GM21367 (cell line): ENCODE data around the gene CFP.
"Not testable (repeated sequence)": the region's sequence is repeated elsewhere in the genome, so short reads cannot be mapped to it uniquely, and the experiment has no call there.

ENCODE experiments used
- ATAC-seq: cut with Tn5 transposase; IDR thresholded peaks from one replicate; pipeline ENCODE4 v1.9.1; 2021; ENCODE audit not compliant: unreplicated experiment

CFP gene

DNA sequence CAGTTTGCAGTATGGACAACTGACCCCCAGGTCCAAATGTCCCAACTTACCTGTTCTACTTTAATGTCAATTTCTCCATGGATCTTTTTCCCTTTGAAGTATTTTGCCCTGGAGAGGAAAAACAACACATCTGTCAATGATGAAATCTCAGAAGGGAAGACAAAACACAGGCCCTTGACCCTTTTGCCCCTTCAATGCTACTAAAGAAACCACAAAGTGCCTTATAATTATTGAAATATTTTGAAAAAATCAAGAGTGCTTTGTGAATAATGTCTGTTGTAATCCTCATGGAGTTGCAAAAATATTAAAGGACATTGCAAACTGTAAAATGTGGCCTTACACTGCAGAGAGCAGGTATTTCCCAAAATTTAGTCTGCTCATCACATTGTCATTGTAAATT is 22.6 kb downstream of the CFP start:
- no peak for ATAC-seq

DNA sequence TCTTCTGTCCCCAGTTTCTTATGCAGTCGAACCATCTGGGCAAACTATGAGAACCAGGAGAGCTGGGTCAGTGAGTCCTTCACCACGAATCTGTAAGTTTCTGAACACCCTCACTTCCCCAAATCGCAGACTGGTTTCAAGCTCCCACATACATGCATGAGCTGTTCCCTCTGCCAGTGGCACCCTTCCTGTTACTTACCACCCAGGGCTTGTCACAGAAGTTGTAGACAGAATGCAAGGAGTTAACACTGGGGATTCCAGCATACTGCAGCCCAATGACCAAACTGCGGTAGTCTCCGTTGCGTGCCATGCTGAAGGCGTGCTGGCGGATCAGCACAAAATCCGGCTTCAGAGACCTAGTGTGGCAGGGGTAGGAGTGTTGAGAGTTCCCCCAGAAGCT is 24.7 kb downstream of the CFP start:
- ATAC-seq: no peak

DNA sequence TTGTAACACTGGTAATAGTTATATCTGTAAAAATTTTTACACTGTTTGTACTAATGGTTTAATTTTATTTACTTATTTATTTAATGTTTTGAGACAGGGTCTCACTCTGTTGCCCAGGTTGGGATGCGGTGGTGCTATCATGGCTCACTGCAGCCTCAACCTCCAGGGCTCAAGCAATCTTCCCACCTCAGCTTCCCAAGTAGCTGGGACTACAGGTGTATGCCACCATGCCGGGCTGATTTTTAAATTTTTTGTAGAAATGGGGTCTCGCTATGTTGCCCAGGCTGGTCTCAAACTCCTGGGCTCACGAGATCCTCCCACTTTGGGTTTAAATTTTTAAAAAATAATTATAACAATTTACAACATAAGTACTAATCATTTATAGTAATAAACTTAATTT is 26.6 kb downstream of the CFP start:
- not testable (repeated sequence) for ATAC-seq

GRCh38 chrX:47597222-47597621 is 32.5 kb downstream of the CFP start:
- no peak for ATAC-seq

GRCh38 chrX:47596256-47596655 is 33.5 kb downstream of the CFP start:
- no peak for ATAC-seq

- no peak for ATAC-seq
Observed at GRCh38 chrX:47595716-47596251, 33.9 kb downstream of the CFP start.

DNA sequence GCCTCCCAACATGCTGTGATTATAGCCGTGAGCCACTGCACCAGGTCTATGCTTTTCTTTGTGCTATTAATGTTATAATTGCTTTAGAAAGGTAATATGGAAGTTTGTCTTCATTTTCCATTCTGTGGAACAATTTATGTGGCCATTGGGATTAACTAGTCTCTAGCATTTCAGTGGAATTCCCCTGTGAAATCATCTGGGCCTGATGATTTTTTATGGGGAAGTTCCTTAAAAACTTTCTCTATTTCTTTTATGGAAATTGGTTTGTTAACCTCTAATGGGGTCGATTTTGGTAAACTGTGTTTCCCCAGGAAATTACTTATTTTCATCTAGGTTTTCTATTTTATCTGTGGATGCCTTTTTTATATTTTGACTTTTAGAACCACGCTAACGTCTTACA is 36.2 kb downstream of the CFP start:
- no peak for ATAC-seq

DNA sequence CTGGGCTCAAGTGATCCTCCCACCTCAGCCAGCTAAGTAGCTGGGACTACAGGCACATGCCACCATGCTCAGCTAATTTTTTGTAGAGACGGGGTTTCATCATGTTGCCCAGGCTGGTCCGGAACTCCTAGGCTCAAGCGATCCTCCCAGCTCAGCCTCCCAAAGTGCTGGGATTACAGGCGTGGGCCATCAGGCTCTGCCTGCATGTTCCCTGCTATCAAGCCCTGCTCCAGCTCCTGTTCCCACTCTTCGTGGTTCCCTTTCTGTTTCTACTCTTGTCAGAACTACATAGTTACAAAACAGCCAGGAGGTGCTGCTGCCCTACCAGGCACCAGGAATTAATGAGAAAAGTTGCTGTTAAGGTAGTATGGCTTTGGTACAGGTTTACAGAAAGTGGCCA is 38.7 kb downstream of the CFP start:
- no peak for ATAC-seq

GRCh38 chrX:47587906-47588735 is 41.6 kb downstream of the CFP start:
- ATAC-seq: no peak

- ATAC-seq: no peak
Observed at GRCh38 chrX:47587091-47587891, 42.4 kb downstream of the CFP start.

DNA sequence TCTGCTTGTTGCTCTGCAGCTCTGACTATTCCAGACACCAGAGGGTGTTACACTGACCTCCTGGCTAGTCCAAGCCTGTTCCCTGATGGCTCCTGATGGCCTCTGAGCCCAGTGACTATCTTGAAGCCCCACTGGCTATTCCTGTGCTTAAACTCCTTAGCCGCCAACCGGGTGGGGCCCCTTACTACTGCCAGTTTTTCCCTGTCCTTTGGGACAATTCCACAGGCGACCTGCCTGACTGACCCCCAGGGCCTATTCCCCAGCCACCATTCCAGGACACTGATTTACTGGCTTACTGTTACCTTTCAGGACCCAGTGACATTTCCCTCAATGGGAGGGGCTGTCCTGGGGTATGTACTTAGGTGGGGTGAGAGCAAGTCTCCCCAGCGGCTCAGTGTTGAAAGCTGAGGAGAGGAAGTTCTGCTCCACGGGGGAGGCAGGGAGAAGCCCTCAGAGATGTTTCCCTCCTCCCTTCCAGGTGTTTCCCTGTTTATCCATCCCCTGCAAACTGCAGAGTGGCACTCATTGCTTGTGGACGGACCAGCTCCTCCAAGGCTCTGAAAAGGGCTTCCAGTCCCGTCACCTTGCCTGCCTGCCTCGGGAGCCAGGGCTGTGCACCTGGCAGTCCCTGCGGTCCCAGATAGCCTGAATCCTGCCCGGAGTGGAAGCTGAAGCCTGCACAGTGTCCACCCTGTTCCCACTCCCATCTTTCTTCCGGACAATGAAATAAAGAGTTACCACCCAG is 43.5 kb downstream of the CFP start:
- ATAC-seq: no peak

GRCh38 chrX:47585273-47585672 is 44.5 kb downstream of the CFP start:
- no peak for ATAC-seq

DNA sequence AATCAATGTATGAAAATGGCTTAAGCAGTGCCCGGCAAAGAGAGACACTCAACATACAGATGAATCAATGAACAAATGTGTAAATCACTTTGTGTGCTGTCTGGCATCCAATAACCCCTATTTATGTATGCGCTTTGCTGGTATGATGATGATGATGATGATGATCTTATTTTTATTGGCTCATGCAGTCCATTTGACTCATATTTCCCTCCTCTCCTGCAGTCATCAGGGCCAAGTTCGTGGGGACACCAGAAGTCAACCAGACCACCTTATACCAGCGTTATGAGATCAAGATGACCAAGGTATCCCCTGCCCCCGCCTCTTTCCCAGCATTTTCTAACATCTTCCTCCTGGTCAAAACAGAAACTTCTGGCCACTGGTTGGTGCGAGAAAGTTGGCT is 45.0 kb downstream of the CFP start:
- ATAC-seq: no peak

GRCh38 chrX:47583240-47583861 is 46.4 kb downstream of the CFP start:
- no peak for ATAC-seq

DNA sequence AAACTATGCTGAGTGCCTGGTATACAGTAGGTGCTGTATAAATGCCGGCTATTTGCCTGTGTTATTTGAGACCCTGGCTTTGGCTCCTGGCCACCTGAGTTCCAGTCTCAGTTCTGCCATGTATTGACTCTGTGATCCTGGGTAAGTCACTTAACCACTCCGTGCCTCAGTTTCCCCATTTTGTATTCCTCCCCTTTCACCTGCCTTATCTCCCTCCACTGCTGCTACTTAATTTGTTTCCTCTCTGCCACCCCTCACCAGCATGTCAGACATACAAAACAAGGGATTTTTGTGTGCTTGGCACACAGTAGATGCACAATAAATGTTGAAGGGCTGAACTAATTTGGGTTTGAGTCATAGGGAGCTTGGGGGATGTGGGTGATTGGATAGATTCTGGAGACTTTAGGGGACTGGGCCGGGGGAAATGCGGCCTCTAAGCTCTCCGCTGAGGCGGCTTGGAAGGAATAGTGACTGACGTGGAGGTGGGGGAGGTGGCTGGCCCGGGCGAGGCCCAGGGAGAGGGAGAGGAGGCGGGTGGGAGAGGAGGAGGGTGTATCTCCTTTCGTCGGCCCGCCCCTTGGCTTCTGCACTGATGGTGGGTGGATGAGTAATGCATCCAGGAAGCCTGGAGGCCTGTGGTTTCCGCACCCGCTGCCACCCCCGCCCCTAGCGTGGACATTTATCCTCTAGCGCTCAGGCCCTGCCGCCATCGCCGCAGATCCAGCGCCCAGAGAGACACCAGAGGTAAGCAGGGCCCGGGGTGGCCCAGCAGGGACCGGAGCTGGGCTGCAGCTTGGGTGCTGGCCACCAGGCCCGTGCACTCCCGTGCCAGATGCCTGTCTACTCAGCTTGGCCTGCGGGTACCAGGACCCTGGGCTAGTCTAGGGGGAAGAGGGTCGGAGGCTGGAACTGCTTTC is 47.7 kb downstream of the CFP start, which contains the start of gene TIMP1:
TSS of gene TIMP1 (plus strand) at position 706 of the 917 bp plus-strand sequence. CDS start 980 bp downstream, outside the sequence.
- ATAC-seq: peak; percentile 77

DNA sequence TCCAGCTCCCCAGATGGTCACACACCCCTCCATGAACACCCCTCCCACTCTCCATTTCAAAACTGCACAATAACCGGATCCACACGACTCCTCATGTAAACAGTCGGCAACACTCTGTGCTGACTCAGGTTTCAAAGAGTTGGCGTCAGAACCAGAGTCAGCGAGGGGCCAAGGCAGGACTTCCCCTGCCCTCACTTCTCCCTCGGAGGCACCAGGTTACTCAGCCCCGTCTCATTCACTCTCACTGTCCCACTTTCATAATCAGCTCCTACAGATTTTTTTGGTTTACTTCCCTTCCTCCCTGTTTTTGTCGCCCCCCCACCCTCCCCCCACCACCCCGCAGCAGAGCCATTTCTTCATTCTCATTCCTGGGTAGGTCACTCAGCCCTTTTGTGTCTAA is 50.2 kb downstream of the CFP start:
- ATAC-seq: no peak

DNA sequence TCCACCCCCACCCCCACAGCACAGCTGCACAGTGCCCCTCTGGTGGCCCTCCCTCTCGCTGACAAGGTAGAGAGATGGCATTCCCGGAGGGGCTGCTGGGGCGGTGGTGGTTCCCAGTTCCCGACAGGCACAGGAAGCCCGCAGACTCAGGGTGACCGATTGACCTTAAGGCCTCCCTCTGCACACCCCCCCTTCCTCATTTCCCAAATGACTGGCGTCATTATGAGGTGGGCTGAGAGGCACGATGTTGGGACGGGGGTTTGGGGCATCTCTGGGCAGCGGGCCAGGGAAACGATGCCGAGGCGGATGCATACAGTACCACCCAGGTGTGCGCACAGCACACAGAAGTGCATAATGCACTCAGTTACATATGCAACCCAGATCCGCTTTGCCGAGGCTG is 51.0 kb downstream of the CFP start:
- ATAC-seq: no peak

GRCh38 chrX:47577901-47578300 is 51.8 kb downstream of the CFP start:
- ATAC-seq: no peak

DNA sequence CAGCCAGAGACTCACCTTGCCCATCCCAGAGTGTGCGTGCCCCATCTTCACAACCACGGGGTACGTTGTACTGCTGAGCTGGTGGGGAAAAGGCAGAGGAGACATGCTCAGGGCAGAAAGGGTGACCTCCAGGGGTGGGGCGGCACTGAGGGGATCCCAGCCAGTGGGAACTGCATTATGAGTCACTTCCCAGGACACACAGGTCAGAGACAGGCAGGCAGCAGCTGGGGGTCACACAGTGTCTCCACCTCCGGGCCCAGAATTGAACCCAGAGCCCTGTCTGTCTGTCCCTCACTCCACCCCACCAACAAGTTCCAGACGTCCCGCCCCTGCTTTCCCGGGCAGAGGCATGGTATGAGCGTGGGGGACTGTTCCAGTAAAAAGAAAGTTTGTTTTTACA is 52.3 kb downstream of the CFP start:
- no peak for ATAC-seq
